ENCODE measurements around the gene MEGF10.

Gene MEGF10

GRCh38 chr5:127429928-127430327, 139.3 kb downstream of the MEGF10 start:
- ChIA-PET CTCF (interaction anchor here (0.6 kb wide), 1 partner anchor 195 kb away, joined by 3 read pairs; no protein-coding TSS in a partner anchor), POLR2A (ENCODE audit: low non-redundant PET) (no interaction called here)
- H3K27ac ChIP-seq, result no peak overlapping the region
- DNase-seq (ENCODE audit: low spot score), result no peak
- TF ChIP-seq CTCF (conservative IDR thresholded peaks at IDR 0.05; ENCODE audit: low read depth), result no peak

- ChIA-PET POLR2A (ENCODE audit: low non-redundant PET) (no interaction called here), CTCF (interaction anchor here (0.6 kb wide), 1 partner anchor 196 kb away, joined by 3 read pairs; no protein-coding TSS in a partner anchor)
- DNase-seq (ENCODE audit: low spot score), result no peak
- no peak for TF ChIP-seq CTCF (conservative IDR thresholded peaks at IDR 0.05; ENCODE audit: low read depth)
- H3K27ac ChIP-seq, result no peak overlapping the region
These were observed 140.0 kb downstream of the MEGF10 start for GRCh38 chr5:127430627-127431026.

GRCh38 chr5:127431977-127432585, 141.5 kb downstream of the MEGF10 start:
- CTCF ChIA-PET, result interaction anchor here (1.1 kb wide), 1 partner anchor 13 kb away, joined by 3 read pairs; no protein-coding TSS in a partner anchor
- DNase-seq (ENCODE audit: low spot score), result no peak
- POLR2A ChIA-PET (ENCODE audit: low non-redundant PET), result no interaction called here
- TF ChIP-seq CTCF (conservative IDR thresholded peaks at IDR 0.05; ENCODE audit: low read depth), result no peak
- H3K27ac ChIP-seq, result no peak overlapping the region

GRCh38 chr5:127433526-127433925, 142.9 kb downstream of the MEGF10 start:
- CTCF ChIA-PET, result no interaction called here
- no peak for DNase-seq (ENCODE audit: low spot score)
- POLR2A ChIA-PET (ENCODE audit: low non-redundant PET), result no interaction called here
- no peak for TF ChIP-seq CTCF (conservative IDR thresholded peaks at IDR 0.05; ENCODE audit: low read depth)
- no peak overlapping the region for H3K27ac ChIP-seq

- ChIA-PET CTCF (no interaction called here), POLR2A (ENCODE audit: low non-redundant PET) (no interaction called here)
These were observed 144.0 kb downstream of the MEGF10 start for GRCh38 chr5:127434588-127434987.

GRCh38 chr5:127435821-127436220, 145.2 kb downstream of the MEGF10 start:
- ChIA-PET CTCF (no interaction called here), POLR2A (ENCODE audit: low non-redundant PET) (no interaction called here)
- DNase-seq (ENCODE audit: low spot score), result no peak
- H3K27ac ChIP-seq, result no peak overlapping the region
- TF ChIP-seq CTCF (conservative IDR thresholded peaks at IDR 0.05; ENCODE audit: low read depth), result no peak

More at GRCh38 chr5:127434588-127434987, 144.0 kb downstream of the MEGF10 start:
- no peak for TF ChIP-seq CTCF (conservative IDR thresholded peaks at IDR 0.05; ENCODE audit: low read depth)
- no peak overlapping the region for H3K27ac ChIP-seq
- DNase-seq (ENCODE audit: low spot score), result no peak
